C4-2B (cell line): Measurements from ENCODE around the gene RECQL.
"Not testable (repeated sequence)": the region's sequence is repeated elsewhere in the genome, so short reads cannot be mapped to it uniquely, and the experiment has no call there.

Experiments
- H3K27ac ChIP-seq: fragments of 450-650 bp; 2 replicates; pipeline ENCODE4 v1.5.1; 2017
- CTCF ChIP-seq: fragments of 450-650 bp; conservative IDR thresholded peaks from 2 replicates; pipeline ENCODE4 v1.5.1; 2017; ENCODE audit warnings: mild to moderate bottlenecking
- ZFX ChIP-seq: fragments of 450-650 bp; IDR thresholded peaks from 2 replicates; pipeline ENCODE4 v1.6.1; 2017

Gene RECQL

GRCh38 chr12:21444193-21445146, 57.0 kb downstream of the RECQL start:
- TF ChIP-seq ZFX = no peak
- no peak for TF ChIP-seq CTCF
- no peak overlapping the region for H3K27ac ChIP-seq

- H3K27ac ChIP-seq = no peak overlapping the region
- TF ChIP-seq ZFX (no peak), CTCF (no peak)
Observed at GRCh38 chr12:21439347-21439746, 62.1 kb downstream of the RECQL start.

- no peak overlapping the region for H3K27ac ChIP-seq
- no peak for TF ChIP-seq CTCF
Observed at GRCh38 chr12:21438643-21439042, 62.8 kb downstream of the RECQL start.

GRCh38 chr12:21434699-21435098, 66.7 kb downstream of the RECQL start:
- TF ChIP-seq CTCF = no peak
- TF ChIP-seq ZFX = no peak

GRCh38 chr12:21433525-21433924, 67.9 kb downstream of the RECQL start:
- no peak overlapping the region for H3K27ac ChIP-seq
- TF ChIP-seq CTCF = no peak
- TF ChIP-seq ZFX = no peak

More at GRCh38 chr12:21434699-21435098, 66.7 kb downstream of the RECQL start:
- no peak overlapping the region for H3K27ac ChIP-seq

- no peak for TF ChIP-seq CTCF
- TF ChIP-seq ZFX = no peak
- H3K27ac ChIP-seq = no peak overlapping the region
Observed at GRCh38 chr12:21429994-21430393, 71.4 kb downstream of the RECQL start.

GRCh38 chr12:21428241-21428640, 73.2 kb downstream of the RECQL start:
- H3K27ac ChIP-seq = no peak overlapping the region
- TF ChIP-seq CTCF (no peak), ZFX (no peak)

- H3K27ac ChIP-seq = not testable (repeated sequence)
Observed at GRCh38 chr12:21419009-21419699, 82.3 kb downstream of the RECQL start.
